GM12892 (cell line): Measurements from ENCODE around the gene CLIC4.

Experiments
- POLR2A ChIP-seq: IDR thresholded peaks from 2 replicates; pipeline ENCODE4 v1.6.1; 2011; ENCODE audit warnings: low read depth, low read length, control low read depth
- POLR2AphosphoS5 ChIP-seq: IDR thresholded peaks from 2 replicates; pipeline ENCODE4 v1.6.1; 2011; ENCODE audit warnings: low read depth, low read length, control low read depth

GRCh38 chr1:24873148-24873547, 127.9 kb downstream of the CLIC4 start:
- TF ChIP-seq POLR2A (no peak), POLR2AphosphoS5 (no peak)
